HG02840 (cell line): ENCODE measurements around the gene MRPL55.

Experiments
- ATAC-seq: cut with Tn5 transposase; IDR thresholded peaks from one replicate; pipeline ENCODE4 v1.9.1; 2021; ENCODE audit warnings: mild to moderate bottlenecking, moderate library complexity, moderate number of reproducible peaks; ENCODE audit not compliant: unreplicated experiment, low FRiP score

The MRPL55 gene

GRCh38 chr1:228060458-228061190 lies 48.5 kb downstream of the MRPL55 start:
- ATAC-seq, result no peak

- ATAC-seq, result no peak
Observed at GRCh38 chr1:228059634-228060457, 49.3 kb downstream of the MRPL55 start.

- ATAC-seq, result no peak
Observed at GRCh38 chr1:228058949-228059633, 50.0 kb downstream of the MRPL55 start.

- ATAC-seq, result no peak
Observed at GRCh38 chr1:228058172-228058948, 50.7 kb downstream of the MRPL55 start.
